OCI-LY1 (cell line): ENCODE results near the gene IRAG1.

Source experiments
- H2AFZ ChIP-seq: fragments of 200-600 bp; sonication (generic), shearing (Covaris generic); 2 replicates; pipeline ENCODE4 v1.6.0; 2014; ENCODE audit warnings: antibody characterized with exemption, mild to moderate bottlenecking, low read length
- H3F3A ChIP-seq: fragments of 200-600 bp; sonication (generic), shearing (Covaris generic); 2 replicates; pipeline ENCODE4 v1.6.0; 2014; ENCODE audit warnings: mild to moderate bottlenecking, antibody characterized with exemption, low read length, moderate library complexity; ENCODE audit not compliant: insufficient read depth
- H3K27ac ChIP-seq: fragments of 200-600 bp; sonication (generic); 2 replicates; pipeline ENCODE4 v1.5.1; 2014; ENCODE audit warnings: low read length, mixed run types, mild to moderate bottlenecking, low read depth; ENCODE audit not compliant: poor library complexity, severe bottlenecking
- H3K27me3 ChIP-seq: fragments of 200-600 bp; sonication (generic); 2 replicates; pipeline ENCODE4 v1.6.0; 2014; ENCODE audit warnings: antibody characterized with exemption, mild to moderate bottlenecking, low read length, moderate library complexity; ENCODE audit not compliant: insufficient read depth
- H3K36me3 ChIP-seq: fragments of 200-600 bp; sonication (generic); 2 replicates; pipeline ENCODE4 v1.6.1; 2014; ENCODE audit warnings: mild to moderate bottlenecking, antibody characterized with exemption, low read length, moderate library complexity, mixed read lengths; ENCODE audit not compliant: insufficient read depth
- H3K4me1 ChIP-seq: fragments of 200-600 bp; sonication (generic); 2 replicates; pipeline ENCODE4 v1.5.1; 2014; ENCODE audit warnings: mild to moderate bottlenecking, low read length, moderate library complexity; ENCODE audit not compliant: insufficient read depth, severe bottlenecking
- H3K4me2 ChIP-seq: fragments of 200-600 bp; sonication (generic), shearing (Covaris generic); 2 replicates; pipeline ENCODE4 v1.6.1; 2014; ENCODE audit warnings: low read length
- H3K4me3 ChIP-seq: fragments of 200-600 bp; sonication (generic); 2 replicates; pipeline ENCODE4 v1.5.1; 2014; ENCODE audit warnings: low read length, low read depth, mild to moderate bottlenecking, mixed read lengths; ENCODE audit not compliant: poor library complexity, severe bottlenecking
- H3K79me2 ChIP-seq: fragments of 200-600 bp; shearing (Covaris generic); 2 replicates; pipeline ENCODE4 v1.6.1; 2016; ENCODE audit warnings: mixed run types, low read length, mixed read lengths; ENCODE audit not compliant: insufficient read depth
- H3K9ac ChIP-seq: fragments of 200-600 bp; sonication (generic), shearing (Covaris generic); 2 replicates; pipeline ENCODE4 v1.6.1; 2014; ENCODE audit warnings: mild to moderate bottlenecking, low read length, mixed read lengths
- H3K9me2 ChIP-seq: fragments of 200-600 bp; sonication (generic), shearing (Covaris generic); 2 replicates; pipeline ENCODE4 v1.6.1; 2014; ENCODE audit warnings: low read depth, mild to moderate bottlenecking, low read length, mixed read lengths
- H3K9me3 ChIP-seq: fragments of 200-600 bp; shearing (Covaris generic); 2 replicates; pipeline ENCODE4 v1.6.1; 2014; ENCODE audit warnings: low read length, mixed read lengths
- H4K20me1 ChIP-seq: fragments of 200-600 bp; sonication (generic), shearing (Covaris generic); 2 replicates; pipeline ENCODE4 v1.6.0; 2016; ENCODE audit warnings: mild to moderate bottlenecking, low read length; ENCODE audit not compliant: insufficient read depth
- CTCF ChIP-seq: fragments of 200-600 bp; sonication (generic), shearing (Covaris generic); IDR thresholded peaks from 2 replicates; pipeline ENCODE4 v1.5.1; 2017; ENCODE audit warnings: mild to moderate bottlenecking, antibody characterized with exemption, low read length, moderate library complexity, mixed read lengths
- EZH2 ChIP-seq: fragments of 200-600 bp; sonication (generic), shearing (Covaris generic); IDR thresholded peaks from 2 replicates; pipeline ENCODE4 v1.8.0; 2017; ENCODE audit warnings: borderline replicate concordance, mixed run types, mild to moderate bottlenecking, antibody characterized with exemption, low read length, moderate library complexity, mixed read lengths

IRAG1 gene

GRCh38 chr11:10725907-10726253, 32.3 kb upstream of the IRAG1 start:
- H3K79me2 ChIP-seq = no peaks in the 10 kb centered on the region
- no peaks in the 10 kb centered on the region for H3K4me1 ChIP-seq
- no peak overlapping the region for H3K4me3 ChIP-seq
- H3K4me2 ChIP-seq = no peak overlapping the region
- peaks cover 4% of the 10 kb centered on the region; the same call in 1 of the 2 replicates for H3K27me3 ChIP-seq
- no peak overlapping the region for H3K9ac ChIP-seq
- H3F3A ChIP-seq = no peaks in the 10 kb centered on the region
- TF ChIP-seq EZH2 (no peak), CTCF (no peak)
- H3K9me2 ChIP-seq = no peaks in the 10 kb centered on the region
- no peak overlapping the region for H3K27ac ChIP-seq
- H2AFZ ChIP-seq = no peak overlapping the region
- H3K36me3 ChIP-seq = no peaks in the 10 kb centered on the region
- H4K20me1 ChIP-seq = no peaks in the 10 kb centered on the region
- no peaks in the 10 kb centered on the region for H3K9me3 ChIP-seq

GRCh38 chr11:10725114-10725906, 31.8 kb upstream of the IRAG1 start:
- H4K20me1 ChIP-seq = no peaks in the 10 kb centered on the region
- H3K79me2 ChIP-seq = no peaks in the 10 kb centered on the region
- no peak overlapping the region for H3K4me2 ChIP-seq
- no peaks in the 10 kb centered on the region for H3F3A ChIP-seq
- no peak overlapping the region for H3K27ac ChIP-seq
- H3K9me2 ChIP-seq = no peaks in the 10 kb centered on the region
- TF ChIP-seq EZH2 (no peak), CTCF (no peak)
- H3K36me3 ChIP-seq = no peaks in the 10 kb centered on the region
- no peak overlapping the region for H3K9ac ChIP-seq
- H3K9me3 ChIP-seq = no peaks in the 10 kb centered on the region
- no peaks in the 10 kb centered on the region for H3K4me1 ChIP-seq
- peaks cover 4% of the 10 kb centered on the region; the same call in 1 of the 2 replicates for H3K27me3 ChIP-seq
- no peak overlapping the region for H3K4me3 ChIP-seq
- H2AFZ ChIP-seq = no peak overlapping the region

DNA sequence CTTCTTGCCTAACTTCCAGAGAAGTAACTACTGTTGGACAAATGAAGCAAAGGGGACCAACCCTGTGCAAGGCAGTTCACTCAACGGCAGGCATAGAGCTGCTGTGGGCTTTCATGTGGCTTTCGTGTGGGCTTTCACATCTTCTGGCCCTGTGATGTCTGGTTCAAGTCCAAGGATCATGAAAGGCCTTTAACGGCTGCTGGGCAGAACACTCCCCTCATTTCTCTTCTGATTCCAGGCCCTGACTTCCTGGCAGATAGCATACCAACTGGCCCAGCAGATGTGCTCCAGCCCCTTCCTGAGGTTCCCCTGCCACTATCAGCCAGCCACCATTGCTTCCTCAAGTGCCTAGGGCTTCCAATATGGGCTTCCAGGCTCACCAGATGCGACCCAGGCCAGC, 28.8 kb upstream of the IRAG1 start:
- TF ChIP-seq EZH2 (no peak), CTCF (no peak)
- Histone ChIP-seq H3K79me2 (no peaks in the 10 kb centered on the region), H3K9me2 (no peaks in the 10 kb centered on the region), H3K27me3 (peaks cover 4% of the 10 kb centered on the region; the same call in 1 of the 2 replicates), H3K4me1 (no peaks in the 10 kb centered on the region), H3K4me2 (no peak overlapping the region), H3K9ac (no peak overlapping the region), H2AFZ (no peak overlapping the region), H3K36me3 (no peaks in the 10 kb centered on the region), H3K4me3 (no peak overlapping the region), H3K27ac (no peak overlapping the region), H3K9me3 (no peaks in the 10 kb centered on the region), H3F3A (no peaks in the 10 kb centered on the region), H4K20me1 (no peaks in the 10 kb centered on the region)
